ENCODE measurements around the gene BCL11A. TPM values are rescaled to one million over a fixed set of nuclear protein-coding genes. Genes with fewer than 3 reads are reported as not detected.

BCL11A gene
- total RNA-seq, 1 donor from 2014 or later = 10.7 TPM

- Mint-ChIP-seq H3K27ac (ENCODE audit: unreplicated experiment) (peak overlapping the region; percentile 64), H3K9me3 (ENCODE audit: unreplicated experiment) (no peaks in the 10 kb centered on the region), H3K27me3 (ENCODE audit: unreplicated experiment) (no peaks in the 10 kb centered on the region), H3K36me3 (ENCODE audit: unreplicated experiment) (no peaks in the 10 kb centered on the region), H3K4me1 (ENCODE audit: unreplicated experiment) (peaks cover 49% of the 10 kb centered on the region), H3K4me3 (ENCODE audit: unreplicated experiment) (peak overlapping the region; percentile 38)
- DNase-seq (ENCODE audit: extremely low spot score, unreplicated experiment) = no peak
- TF ChIP-seq, protein P1, sequence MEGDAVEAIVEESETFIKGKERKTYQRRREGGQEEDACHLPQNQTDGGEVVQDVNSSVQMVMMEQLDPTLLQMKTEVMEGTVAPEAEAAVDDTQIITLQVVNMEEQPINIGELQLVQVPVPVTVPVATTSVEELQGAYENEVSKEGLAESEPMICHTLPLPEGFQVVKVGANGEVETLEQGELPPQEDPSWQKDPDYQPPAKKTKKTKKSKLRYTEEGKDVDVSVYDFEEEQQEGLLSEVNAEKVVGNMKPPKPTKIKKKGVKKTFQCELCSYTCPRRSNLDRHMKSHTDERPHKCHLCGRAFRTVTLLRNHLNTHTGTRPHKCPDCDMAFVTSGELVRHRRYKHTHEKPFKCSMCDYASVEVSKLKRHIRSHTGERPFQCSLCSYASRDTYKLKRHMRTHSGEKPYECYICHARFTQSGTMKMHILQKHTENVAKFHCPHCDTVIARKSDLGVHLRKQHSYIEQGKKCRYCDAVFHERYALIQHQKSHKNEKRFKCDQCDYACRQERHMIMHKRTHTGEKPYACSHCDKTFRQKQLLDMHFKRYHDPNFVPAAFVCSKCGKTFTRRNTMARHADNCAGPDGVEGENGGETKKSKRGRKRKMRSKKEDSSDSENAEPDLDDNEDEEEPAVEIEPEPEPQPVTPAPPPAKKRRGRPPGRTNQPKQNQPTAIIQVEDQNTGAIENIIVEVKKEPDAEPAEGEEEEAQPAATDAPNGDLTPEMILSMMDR (IDR thresholded peaks at IDR 0.05) = no peak
These were observed 20.1 kb downstream of the BCL11A start for GRCh38 chr2:60533101-60534051.

GRCh38 chr2:60532421-60532820 is 21.0 kb downstream of the BCL11A start:
- DNase-seq (ENCODE audit: extremely low spot score, unreplicated experiment) = no peak
- H3K36me3 Mint-ChIP-seq (ENCODE audit: unreplicated experiment) = no peaks in the 10 kb centered on the region
- H3K27ac Mint-ChIP-seq (ENCODE audit: unreplicated experiment) = peak overlapping the region; percentile 3
- peaks cover 52% of the 10 kb centered on the region for H3K4me1 Mint-ChIP-seq (ENCODE audit: unreplicated experiment)
- H3K9me3 Mint-ChIP-seq (ENCODE audit: unreplicated experiment) = no peaks in the 10 kb centered on the region
- no peak overlapping the region for H3K4me3 Mint-ChIP-seq (ENCODE audit: unreplicated experiment)
- no peaks in the 10 kb centered on the region for H3K27me3 Mint-ChIP-seq (ENCODE audit: unreplicated experiment)
- TF ChIP-seq, protein P1 (IDR thresholded peaks at IDR 0.05) = no peak

DNA sequence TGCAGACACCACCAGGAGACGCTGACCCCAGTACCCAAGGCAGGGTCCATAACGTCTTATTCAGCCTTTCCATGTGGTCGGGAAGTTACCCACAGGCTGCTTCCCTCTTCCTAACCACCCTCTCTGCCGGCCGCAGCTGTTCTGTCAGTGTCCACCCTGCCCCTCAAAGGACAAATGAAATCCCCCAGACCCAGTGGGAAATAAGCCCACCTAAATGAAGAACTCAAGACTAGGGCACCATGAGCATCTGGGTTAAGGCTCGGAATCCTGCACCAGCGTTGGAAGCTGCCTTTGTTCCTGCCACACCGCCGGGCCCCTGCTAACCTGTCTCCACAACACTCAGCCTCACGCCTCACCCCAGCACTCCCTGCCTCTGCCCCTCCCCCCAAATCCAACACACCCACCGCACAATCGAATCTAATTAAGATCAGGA is 21.7 kb downstream of the BCL11A start:
- H3K4me1 Mint-ChIP-seq (ENCODE audit: unreplicated experiment) = peaks cover 52% of the 10 kb centered on the region
- TF ChIP-seq, protein P1 (IDR thresholded peaks at IDR 0.05) = no peak
- H3K36me3 Mint-ChIP-seq (ENCODE audit: unreplicated experiment) = no peaks in the 10 kb centered on the region
- H3K27me3 Mint-ChIP-seq (ENCODE audit: unreplicated experiment) = no peaks in the 10 kb centered on the region
- H3K27ac Mint-ChIP-seq (ENCODE audit: unreplicated experiment) = no peak overlapping the region
- no peak overlapping the region for H3K4me3 Mint-ChIP-seq (ENCODE audit: unreplicated experiment)
- H3K9me3 Mint-ChIP-seq (ENCODE audit: unreplicated experiment) = no peaks in the 10 kb centered on the region
- no peak for DNase-seq (ENCODE audit: extremely low spot score, unreplicated experiment)

GRCh38 chr2:60530660-60531281 is 22.7 kb downstream of the BCL11A start:
- Mint-ChIP-seq H3K27me3 (ENCODE audit: unreplicated experiment) (no peaks in the 10 kb centered on the region), H3K4me3 (ENCODE audit: unreplicated experiment) (peak overlapping the region; percentile 26), H3K27ac (ENCODE audit: unreplicated experiment) (no peak overlapping the region), H3K9me3 (ENCODE audit: unreplicated experiment) (no peaks in the 10 kb centered on the region), H3K4me1 (ENCODE audit: unreplicated experiment) (peaks cover 52% of the 10 kb centered on the region), H3K36me3 (ENCODE audit: unreplicated experiment) (no peaks in the 10 kb centered on the region)
- DNase-seq (ENCODE audit: extremely low spot score, unreplicated experiment) = no peak
- TF ChIP-seq, protein P1 (IDR thresholded peaks at IDR 0.05) = no peak

All from osteocyte (in vitro differentiated cells).